ENCODE measurements around the gene PRKAG2. TPM values are rescaled to one million over a fixed set of nuclear protein-coding genes. Genes with fewer than 3 reads are reported as not detected.

The PRKAG2 gene
- total and polyA plus RNA-seq, 2 of the 8 experiments (the other 6 are each of a cell fraction or from before 2014, with no cell fraction given), result 7.5 to 18.1 TPM

GRCh38 chr7:151807846-151808245 is 69.1 kb downstream of the PRKAG2 start:
- Histone ChIP-seq H4K91ac (replicated peaks; ENCODE audit: insufficient read length, low read length) (no peak overlapping the region), H3K27me3 (replicated peaks in 1 of 4; ENCODE audit: control insufficient read depth in 3 of 4, extremely low read depth in 1 of 4, insufficient read depth in 3 of 4, low read length in 3 of 4) (peaks cover 0 to 2% (median 0%) of the 10 kb centered on the region in 4 experiments; a peak in 1 of 7 replicates), H2BK15ac (ENCODE audit: low read length) (no peak overlapping the region), H3K4me2 (ENCODE audit: insufficient read depth in 1 of 2, low read depth in 2 of 2, low read length in 2 of 2) (no peak overlapping the region), H3K4me3 (ENCODE audit: extremely low read depth in 1 of 4, insufficient read depth in 2 of 4, low read depth in 3 of 4, low read length in 4 of 4) (no peak overlapping the region), H3K27ac (ENCODE audit: low read depth, low read length) (no peak overlapping the region), H2BK5ac (ENCODE audit: low read depth, low read length) (no peak overlapping the region), H3K56ac (replicated peaks; ENCODE audit: insufficient read length, low read depth, low read length) (no peak overlapping the region), H3K14ac (ENCODE audit: insufficient read length) (no peak overlapping the region), H2AK5ac (ENCODE audit: low read depth, low read length) (no peak overlapping the region), H3K23me2 (ENCODE audit: low read depth, low read length) (no peaks in the 10 kb centered on the region), H2BK12ac (ENCODE audit: low read depth, low read length) (no peak overlapping the region), H3K18ac (ENCODE audit: extremely low read depth, low read length) (no peak overlapping the region), H3K79me2 (ENCODE audit: control insufficient read depth in 1 of 2, insufficient read depth in 2 of 2, low read length in 2 of 2) (no peaks in the 10 kb centered on the region), H3K9me3 (ENCODE audit: insufficient read depth in 2 of 2, low read depth in 1 of 2, low read length in 1 of 2) (no peaks in the 10 kb centered on the region), H3K79me1 (ENCODE audit: low read depth, low read length) (no peaks in the 10 kb centered on the region), H4K20me1 (replicated peaks in 1 of 2; ENCODE audit: control insufficient read depth in 1 of 2, insufficient read depth in 2 of 2, low read length in 2 of 2) (no peaks in the 10 kb centered on the region), H2AFZ (ENCODE audit: low read length) (no peak overlapping the region), H2BK120ac (replicated peaks; ENCODE audit: low read depth, low read length) (no peak overlapping the region), H2BK20ac (ENCODE audit: low read length) (no peak overlapping the region), H3K36me3 (ENCODE audit: control insufficient read depth in 2 of 4, insufficient read depth in 4 of 4, low read length in 3 of 4) (no peaks in the 10 kb centered on the region), H3K4ac (replicated peaks; ENCODE audit: insufficient read length, low read depth, low read length) (no peak overlapping the region), H4K8ac (ENCODE audit: extremely low read depth, insufficient read depth, low read length) (no peak overlapping the region), H3K9ac (replicated peaks in 1 of 4; ENCODE audit: extremely low read depth in 1 of 4, low read depth in 3 of 4, low read length in 3 of 4) (no peak overlapping the region), H3K4me1 (replicated peaks in 1 of 4; ENCODE audit: control insufficient read depth in 3 of 4, insufficient read depth in 4 of 4, low read length in 3 of 4) (peaks cover 0 to 3% (median under 1%) of the 10 kb centered on the region in 4 experiments; a peak in 3 of 7 replicates), H4K5ac (ENCODE audit: insufficient read length, low read depth, low read length) (no peak overlapping the region), H3K23ac (ENCODE audit: insufficient read length) (no peak overlapping the region)
- ChIA-PET POLR2A (ENCODE audit: partially characterized antibody) (interaction anchor here (1.2 kb wide), 1 partner anchor 8 kb away, joined by 4 read pairs; no protein-coding TSS in a partner anchor), CTCF (ENCODE audit: partially characterized antibody) (interaction anchor here (0.8 to 1.2 kb wide), 2 partner anchors 8 to 25 kb away, joined by 3 to 4 read pairs; no protein-coding TSS in a partner anchor)
- FAIRE-seq (no peak), DNase-seq (ENCODE audit: low read depth in 1 of 2, low spot score in 2 of 2) (no peak)
- WGBS, 2 experiments (ENCODE audit: extremely low coverage in 1 of 2, insufficient coverage in 1 of 2, insufficient read length in 1 of 2, insufficient replicate concordance in 2 of 2, low coverage in 1 of 2, low lambda C conversion rate in 2 of 2, missing lambda C conversion rate in 1 of 2), result 94% methylated on average over 14 of the region's 15 CpGs; no CpG with 5 or more reads in 1 of the 2 experiments
- TF ChIP-seq NANOG (IDR thresholded peaks at IDR 0.05; ENCODE audit: insufficient read depth, low read depth, low read length, poor library complexity, severe bottlenecking), result no peak
- TF ChIP-seq CHD1 (IDR thresholded peaks at IDR 0.05; ENCODE audit: low read depth, low read length), result no peak
- TF ChIP-seq PHF8 (conservative IDR thresholded peaks at IDR 0.05; ENCODE audit: low read depth, low read length), result no peak
- TF ChIP-seq SIN3A (conservative IDR thresholded peaks at IDR 0.05 in 1 of 2, IDR thresholded peaks at IDR 0.05 in 1 of 2; ENCODE audit: low read depth in 1 of 2, low read length in 2 of 2), result no peak
- no peak for TF ChIP-seq CTBP2 (IDR thresholded peaks at IDR 0.05; ENCODE audit: borderline replicate concordance, insufficient read depth, insufficient read length, low read length)
- no peak for TF ChIP-seq KDM1A (IDR thresholded peaks at IDR 0.05; ENCODE audit: borderline replicate concordance, low read length)
- TF ChIP-seq SP2 (IDR thresholded peaks at IDR 0.05; ENCODE audit: low read length), result no peak
- no peak for TF ChIP-seq TBP (IDR thresholded peaks at IDR 0.05; ENCODE audit: low read depth, low read length)
- no peak for TF ChIP-seq ATF2 (IDR thresholded peaks at IDR 0.05; ENCODE audit: low read length)
- no peak for TF ChIP-seq FOSL1 (IDR thresholded peaks at IDR 0.05; ENCODE audit: insufficient read depth, low read depth, low read length)
- TF ChIP-seq TAF1 (IDR thresholded peaks at IDR 0.05; ENCODE audit: low read depth, low read length), result no peak
- no peak for TF ChIP-seq SRF (IDR thresholded peaks at IDR 0.05; ENCODE audit: low read depth, low read length)

Measured in H1 (cell line).